Fibroblast of villous mesenchyme (primary cell): ENCODE data around the gene PEAK1. TPM values are rescaled to one million over a fixed set of nuclear protein-coding genes. Genes with fewer than 3 reads are reported as not detected.

Source experiments
- DNase-seq: peaks from one replicate; pipeline ENCODE4 v3.0.0-alpha.2; 2010; ENCODE audit warnings: low read depth
- H3K4me3 ChIP-seq: 2 replicates; pipeline ENCODE4 v1.5.1; 2011; ENCODE audit warnings: low read depth, mild to moderate bottlenecking, low read length
- CTCF ChIP-seq: IDR thresholded peaks from 2 replicates; pipeline ENCODE4 v1.5.1; 2012; ENCODE audit warnings: low read depth, mild to moderate bottlenecking, low read length; ENCODE audit not compliant: insufficient read depth
- total RNA-seq: library from RNA; depleted of rRNA; stranded (reverse); fragments of >200 nt; gene quantifications from 2 replicates; pipeline ENCODE4 v1.2.3, GENCODE V29; 2012

The PEAK1 gene
- total RNA-seq, 1 donor = 77.3 TPM

- H3K4me3 ChIP-seq = no peak overlapping the region
- no peak for DNase-seq
- TF ChIP-seq CTCF = no peak
Measured at GRCh38 chr15:77075528-77075927, 344.4 kb downstream of the PEAK1 start.

- DNase-seq = no peak
Measured at GRCh38 chr15:77074350-77074749, 345.6 kb downstream of the PEAK1 start.

GRCh38 chr15:77071305-77072223, 348.3 kb downstream of the PEAK1 start:
- TF ChIP-seq CTCF = no peak
- H3K4me3 ChIP-seq = no peak overlapping the region
- DNase-seq = no peak

More at GRCh38 chr15:77074350-77074749, 345.6 kb downstream of the PEAK1 start:
- H3K4me3 ChIP-seq = no peak overlapping the region
- TF ChIP-seq CTCF = no peak

- H3K4me3 ChIP-seq = peak within 1 kb of the TSS; percentile 74
- no peak for TF ChIP-seq CTCF
- peak; percentile 91 for DNase-seq
Measured at GRCh38 chr15:77070495-77071304, 349.2 kb downstream of the PEAK1 start, which contains the start of gene TSPAN3. TSPAN3 (minus strand) TSS chr15:77071109; CDS start chr15:77070954, 155 bp downstream.

GRCh38 chr15:77070180-77070494, 349.8 kb downstream of the PEAK1 start:
- H3K4me3 ChIP-seq = peak overlapping the region; percentile 74
- TF ChIP-seq CTCF = no peak
- DNase-seq = no peak

GRCh38 chr15:77069521-77070121, 350.3 kb downstream of the PEAK1 start:
- no peak for TF ChIP-seq CTCF
- no peak for DNase-seq

More at GRCh38 chr15:77069521-77070121, 350.3 kb downstream of the PEAK1 start:
- H3K4me3 ChIP-seq = peak overlapping the region; percentile 74
